Smooth muscle cell (in vitro differentiated cells): ENCODE data around the gene TOX2. TPM values are rescaled to one million over a fixed set of nuclear protein-coding genes. Genes with fewer than 3 reads are reported as not detected.

Source experiments
- DNase-seq: peaks from one replicate; lab custom pipeline; 2025; ENCODE audit not compliant: unreplicated experiment; lab: John Stamatoyannopoulos, UW
- H2AFZ ChIP-seq: fragments of 200-600 bp; sonication (generic); 2 replicates; pipeline ENCODE4 v1.6.0; 2016; ENCODE audit warnings: antibody characterized with exemption, low read depth, mild to moderate bottlenecking
- H3F3A ChIP-seq: fragments of 200-600 bp; sonication (generic); 2 replicates; pipeline ENCODE4 v1.6.0; 2017; ENCODE audit warnings: antibody characterized with exemption, low read depth
- H3K27ac ChIP-seq: fragments of 200-600 bp; sonication (generic); 2 replicates; pipeline ENCODE4 v1.5.1; 2016; ENCODE audit warnings: low read depth, mild to moderate bottlenecking
- H3K27me3 ChIP-seq: fragments of 200-600 bp; sonication (generic); 2 replicates; pipeline ENCODE4 v1.6.1; 2016; ENCODE audit warnings: low read depth, mild to moderate bottlenecking
- H3K36me3 ChIP-seq: fragments of 200-600 bp; sonication (generic); 2 replicates; pipeline ENCODE4 v1.5.1; 2016; ENCODE audit warnings: low read depth
- H3K4me1 ChIP-seq: fragments of 200-600 bp; sonication (generic); 2 replicates; pipeline ENCODE4 v1.5.1; 2016; ENCODE audit warnings: low read depth
- H3K4me2 ChIP-seq: fragments of 200-600 bp; sonication (generic); 2 replicates; pipeline ENCODE4 v1.6.0; 2016; ENCODE audit warnings: mild to moderate bottlenecking
- H3K4me3 ChIP-seq: fragments of 200-600 bp; sonication (generic); 2 replicates; pipeline ENCODE4 v1.5.1; 2016; ENCODE audit warnings: mild to moderate bottlenecking
- H3K79me2 ChIP-seq: fragments of 200-600 bp; sonication (generic); 2 replicates; pipeline ENCODE4 v1.6.0; 2016; ENCODE audit warnings: low read depth, mild to moderate bottlenecking
- H3K9ac ChIP-seq: fragments of 200-600 bp; sonication (generic); 2 replicates; pipeline ENCODE4 v1.6.0; 2016; ENCODE audit warnings: low read depth
- H3K9me3 ChIP-seq: fragments of 200-600 bp; sonication (generic); replicated peaks from 2 replicates; pipeline ENCODE4 v1.5.1; 2016; ENCODE audit warnings: low read depth
- H4K20me1 ChIP-seq: fragments of 200-600 bp; sonication (generic); 2 replicates; pipeline ENCODE4 v1.6.0; 2016; ENCODE audit warnings: low read depth
- CTCF ChIP-seq: fragments of 200-600 bp; sonication (generic); IDR thresholded peaks from 2 replicates; pipeline ENCODE4 v1.5.1; 2017; ENCODE audit warnings: borderline replicate concordance, mild to moderate bottlenecking, antibody characterized with exemption; ENCODE audit not compliant: insufficient read depth, poor library complexity, severe bottlenecking
- WGBS: methylation state at CpG from one replicate; pipeline ENCODE4 v1.1.7; 2016; ENCODE audit warnings: low lambda C conversion rate; 5-methylcytosine and 5-hydroxymethylcytosine counted together
- polyA plus RNA-seq: library from polyadenylated mRNA; unstranded; fragments of >200 nt; fragmentation: Nextera tagmentation; extraction: Ambion mirVana; gene quantifications from 2 replicates; pipeline ENCODE4 v1.2.1, GENCODE V29; 2016
- total RNA-seq: library from RNA; depleted of rRNA; stranded (reverse); fragments of >200 nt; gene quantifications from 2 replicates; pipeline ENCODE4 v1.2.3, GENCODE V29; 2014

The TOX2 gene
- total and polyA plus RNA-seq, 2 experiments from 2014 or later: 1.1 to 3.8 TPM

- H3K9ac ChIP-seq: no peak overlapping the region
- H3K27ac ChIP-seq: no peak overlapping the region
- H4K20me1 ChIP-seq: no peaks in the 10 kb centered on the region
- no peak for TF ChIP-seq CTCF
- H3K4me3 ChIP-seq: no peak overlapping the region
- no peak overlapping the region for H3K4me2 ChIP-seq
- H3K27me3 ChIP-seq: no peaks in the 10 kb centered on the region
- H3K36me3 ChIP-seq: no peaks in the 10 kb centered on the region
- DNase-seq: no peak
- 88% methylated on average over 1 of the region's 1 CpG for WGBS
- H3K4me1 ChIP-seq: no peaks in the 10 kb centered on the region
- H3K9me3 ChIP-seq: no peaks in the 10 kb centered on the region
- H2AFZ ChIP-seq: no peak overlapping the region
- no peaks in the 10 kb centered on the region for H3F3A ChIP-seq
- no peaks in the 10 kb centered on the region for H3K79me2 ChIP-seq
These were observed 35.9 kb upstream of the TOX2 start for GRCh38 chr20:43878776-43879175.

GRCh38 chr20:43893930-43894329 is 20.7 kb upstream of the TOX2 start:
- Histone ChIP-seq H3K79me2 (no peaks in the 10 kb centered on the region), H3K9ac (no peak overlapping the region), H3K4me3 (no peak overlapping the region), H3F3A (no peaks in the 10 kb centered on the region), H3K9me3 (no peaks in the 10 kb centered on the region), H3K4me2 (no peak overlapping the region), H3K4me1 (peaks cover 12% of the 10 kb centered on the region), H3K36me3 (no peaks in the 10 kb centered on the region), H2AFZ (no peak overlapping the region), H4K20me1 (no peaks in the 10 kb centered on the region), H3K27me3 (no peaks in the 10 kb centered on the region), H3K27ac (no peak overlapping the region)
- DNase-seq: no peak
- TF ChIP-seq CTCF: no peak
- WGBS: 56% methylated on average over 2 of the region's 2 CpGs

GRCh38 chr20:43894491-43894890 is 20.2 kb upstream of the TOX2 start:
- no peak overlapping the region for H3K9ac ChIP-seq
- TF ChIP-seq CTCF: no peak
- H2AFZ ChIP-seq: no peak overlapping the region
- no peak overlapping the region for H3K4me2 ChIP-seq
- DNase-seq: no peak
- H4K20me1 ChIP-seq: no peaks in the 10 kb centered on the region
- 44% methylated on average over 4 of the region's 4 CpGs for WGBS
- H3K4me3 ChIP-seq: no peak overlapping the region
- no peaks in the 10 kb centered on the region for H3K79me2 ChIP-seq
- H3K27me3 ChIP-seq: no peaks in the 10 kb centered on the region
- H3K36me3 ChIP-seq: no peaks in the 10 kb centered on the region
- H3K27ac ChIP-seq: no peak overlapping the region
- peaks cover 12% of the 10 kb centered on the region for H3K4me1 ChIP-seq
- H3K9me3 ChIP-seq: no peaks in the 10 kb centered on the region
- H3F3A ChIP-seq: no peaks in the 10 kb centered on the region

- Histone ChIP-seq H3K27me3 (no peaks in the 10 kb centered on the region), H3K4me2 (no peak overlapping the region), H3F3A (no peaks in the 10 kb centered on the region), H3K9ac (no peak overlapping the region), H3K27ac (no peak overlapping the region), H3K36me3 (no peaks in the 10 kb centered on the region), H2AFZ (no peak overlapping the region), H3K4me1 (peaks cover 16% of the 10 kb centered on the region), H3K4me3 (no peak overlapping the region), H3K79me2 (no peaks in the 10 kb centered on the region), H4K20me1 (no peaks in the 10 kb centered on the region), H3K9me3 (no peaks in the 10 kb centered on the region)
- WGBS: 85% methylated on average over 4 of the region's 4 CpGs
- DNase-seq: no peak
- TF ChIP-seq CTCF: no peak
These were observed 19.4 kb upstream of the TOX2 start for GRCh38 chr20:43895235-43895634.
